ENCODE measurements around the gene KANSL3. TPM values are rescaled to one million over a fixed set of nuclear protein-coding genes. Genes with fewer than 3 reads are reported as not detected.

Gene KANSL3
- total and polyA plus RNA-seq, 2 experiments from 2014 or later = 8.9 to 31.4 TPM

DNA sequence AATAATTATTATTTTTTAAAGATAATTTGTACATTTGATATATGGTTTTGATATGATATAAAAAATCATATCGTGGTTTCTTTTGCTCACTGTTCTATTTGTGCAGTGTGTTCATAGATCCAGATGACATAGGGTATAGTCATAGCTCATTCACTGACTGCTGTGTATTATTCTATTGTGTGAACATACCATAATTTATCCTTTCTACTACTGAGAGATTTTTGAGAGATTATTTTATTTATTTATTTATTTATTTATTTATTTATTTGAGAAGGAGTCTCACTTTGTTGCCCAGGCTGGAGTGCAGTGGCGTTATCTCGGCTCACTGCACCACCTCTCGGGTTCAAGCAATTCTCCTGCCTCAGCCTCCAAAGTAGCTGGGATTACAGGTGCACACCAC lies 43.4 kb upstream of the KANSL3 start (continued):
- TF ChIP-seq, protein P1, sequence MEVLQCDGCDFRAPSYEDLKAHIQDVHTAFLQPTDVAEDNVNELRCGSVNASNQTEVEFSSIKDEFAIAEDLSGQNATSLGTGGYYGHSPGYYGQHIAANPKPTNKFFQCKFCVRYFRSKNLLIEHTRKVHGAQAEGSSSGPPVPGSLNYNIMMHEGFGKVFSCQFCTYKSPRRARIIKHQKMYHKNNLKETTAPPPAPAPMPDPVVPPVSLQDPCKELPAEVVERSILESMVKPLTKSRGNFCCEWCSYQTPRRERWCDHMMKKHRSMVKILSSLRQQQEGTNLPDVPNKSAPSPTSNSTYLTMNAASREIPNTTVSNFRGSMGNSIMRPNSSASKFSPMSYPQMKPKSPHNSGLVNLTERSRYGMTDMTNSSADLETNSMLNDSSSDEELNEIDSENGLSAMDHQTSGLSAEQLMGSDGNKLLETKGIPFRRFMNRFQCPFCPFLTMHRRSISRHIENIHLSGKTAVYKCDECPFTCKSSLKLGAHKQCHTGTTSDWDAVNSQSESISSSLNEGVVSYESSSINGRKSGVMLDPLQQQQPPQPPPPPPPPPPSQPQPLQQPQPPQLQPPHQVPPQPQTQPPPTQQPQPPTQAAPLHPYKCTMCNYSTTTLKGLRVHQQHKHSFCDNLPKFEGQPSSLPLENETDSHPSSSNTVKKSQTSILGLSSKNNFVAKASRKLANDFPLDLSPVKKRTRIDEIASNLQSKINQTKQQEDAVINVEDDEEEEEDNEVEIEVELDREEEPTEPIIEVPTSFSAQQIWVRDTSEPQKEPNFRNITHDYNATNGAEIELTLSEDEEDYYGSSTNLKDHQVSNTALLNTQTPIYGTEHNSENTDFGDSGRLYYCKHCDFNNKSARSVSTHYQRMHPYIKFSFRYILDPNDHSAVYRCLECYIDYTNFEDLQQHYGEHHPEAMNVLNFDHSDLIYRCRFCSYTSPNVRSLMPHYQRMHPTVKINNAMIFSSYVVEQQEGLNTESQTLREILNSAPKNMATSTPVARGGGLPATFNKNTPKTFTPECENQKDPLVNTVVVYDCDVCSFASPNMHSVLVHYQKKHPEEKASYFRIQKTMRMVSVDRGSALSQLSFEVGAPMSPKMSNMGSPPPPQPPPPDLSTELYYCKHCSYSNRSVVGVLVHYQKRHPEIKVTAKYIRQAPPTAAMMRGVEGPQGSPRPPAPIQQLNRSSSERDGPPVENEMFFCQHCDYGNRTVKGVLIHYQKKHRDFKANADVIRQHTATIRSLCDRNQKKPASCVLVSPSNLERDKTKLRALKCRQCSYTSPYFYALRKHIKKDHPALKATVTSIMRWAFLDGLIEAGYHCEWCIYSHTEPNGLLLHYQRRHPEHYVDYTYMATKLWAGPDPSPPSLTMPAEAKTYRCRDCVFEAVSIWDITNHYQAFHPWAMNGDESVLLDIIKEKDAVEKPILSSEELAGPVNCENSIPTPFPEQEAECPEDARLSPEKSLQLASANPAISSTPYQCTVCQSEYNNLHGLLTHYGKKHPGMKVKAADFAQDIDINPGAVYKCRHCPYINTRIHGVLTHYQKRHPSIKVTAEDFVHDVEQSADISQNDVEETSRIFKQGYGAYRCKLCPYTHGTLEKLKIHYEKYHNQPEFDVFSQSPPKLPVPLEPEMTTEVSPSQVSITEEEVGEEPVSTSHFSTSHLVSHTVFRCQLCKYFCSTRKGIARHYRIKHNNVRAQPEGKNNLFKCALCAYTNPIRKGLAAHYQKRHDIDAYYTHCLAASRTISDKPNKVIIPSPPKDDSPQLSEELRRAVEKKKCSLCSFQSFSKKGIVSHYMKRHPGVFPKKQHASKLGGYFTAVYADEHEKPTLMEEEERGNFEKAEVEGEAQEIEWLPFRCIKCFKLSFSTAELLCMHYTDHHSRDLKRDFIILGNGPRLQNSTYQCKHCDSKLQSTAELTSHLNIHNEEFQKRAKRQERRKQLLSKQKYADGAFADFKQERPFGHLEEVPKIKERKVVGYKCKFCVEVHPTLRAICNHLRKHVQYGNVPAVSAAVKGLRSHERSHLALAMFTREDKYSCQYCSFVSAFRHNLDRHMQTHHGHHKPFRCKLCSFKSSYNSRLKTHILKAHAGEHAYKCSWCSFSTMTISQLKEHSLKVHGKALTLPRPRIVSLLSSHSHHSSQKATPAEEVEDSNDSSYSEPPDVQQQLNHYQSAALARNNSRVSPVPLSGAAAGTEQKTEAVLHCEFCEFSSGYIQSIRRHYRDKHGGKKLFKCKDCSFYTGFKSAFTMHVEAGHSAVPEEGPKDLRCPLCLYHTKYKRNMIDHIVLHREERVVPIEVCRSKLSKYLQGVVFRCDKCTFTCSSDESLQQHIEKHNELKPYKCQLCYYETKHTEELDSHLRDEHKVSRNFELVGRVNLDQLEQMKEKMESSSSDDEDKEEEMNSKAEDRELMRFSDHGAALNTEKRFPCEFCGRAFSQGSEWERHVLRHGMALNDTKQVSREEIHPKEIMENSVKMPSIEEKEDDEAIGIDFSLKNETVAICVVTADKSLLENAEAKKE (CRISPR knock-in tag; IDR thresholded peaks at IDR 0.05) = no peak
- TF ChIP-seq JUNB (IDR thresholded peaks at IDR 0.05; ENCODE audit: unreplicated experiment) = no peak
- no peak for TF ChIP-seq STAT1 (IDR thresholded peaks at IDR 0.05; ENCODE audit: unreplicated experiment)
- TF ChIP-seq POLR2AphosphoS5 (IDR thresholded peaks at IDR 0.05; ENCODE audit: low read depth) = no peak
- no peak for TF ChIP-seq EZH2 (IDR thresholded peaks at IDR 0.05; ENCODE audit: low read depth, unreplicated experiment)

DNA sequence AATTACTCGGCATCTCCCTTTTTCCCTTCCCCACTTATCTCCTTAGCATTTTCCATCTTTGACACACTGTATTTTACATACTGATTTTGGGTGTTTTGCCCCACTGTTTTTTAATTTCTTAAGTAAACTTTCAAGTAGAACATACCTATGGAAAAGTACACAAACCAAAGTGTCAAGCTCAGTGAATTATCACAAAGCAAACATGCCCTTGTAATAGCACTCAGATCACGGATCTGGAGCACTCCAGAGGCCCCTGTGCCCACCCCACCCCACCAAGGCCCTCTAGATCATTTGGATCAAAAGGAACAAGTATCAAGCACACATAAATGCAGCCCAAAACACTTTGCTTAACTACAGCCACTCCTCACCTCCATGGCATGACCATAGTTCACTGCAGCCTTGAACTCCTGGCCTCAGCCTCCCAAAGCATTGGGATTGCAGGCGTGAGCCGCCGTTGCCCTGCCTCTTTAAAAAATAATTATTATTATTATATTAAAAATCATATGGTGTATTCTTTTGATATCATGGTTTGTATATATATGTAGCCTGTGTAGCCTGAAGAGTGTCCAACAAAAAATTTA lies 42.5 kb upstream of the KANSL3 start:
- Histone ChIP-seq H2AFZ (0 out of 2 replicates have a peak overlapping the region, but pooled peaks have one; percentile 83), H3K79me2 (replicated peaks; ENCODE audit: insufficient read depth) (no peaks in the 10 kb centered on the region), H3K4me3 (no peak overlapping the region), H3K4me1 (ENCODE audit: insufficient read depth) (no peaks in the 10 kb centered on the region), H3K9me2 (ENCODE audit: insufficient read depth) (no peaks in the 10 kb centered on the region), H3F3A (replicated peaks; ENCODE audit: low read depth) (no peaks in the 10 kb centered on the region), H3K36me3 (ENCODE audit: insufficient read depth) (no peaks in the 10 kb centered on the region), H3K27ac (ENCODE audit: low read depth) (no peak overlapping the region), H3K27me3 (ENCODE audit: insufficient read depth) (no peaks in the 10 kb centered on the region), H3K4me2 (no peak overlapping the region), H4K20me1 (replicated peaks; ENCODE audit: insufficient read depth) (no peaks in the 10 kb centered on the region)
- H3K9me3 Mint-ChIP-seq = no peaks in the 10 kb centered on the region
- ATAC-seq (no peak), DNase-seq (ENCODE audit: low spot score) (no peak)
- no peak overlapping the region for H3K4me3 Mint-ChIP-seq
- TF ChIP-seq POLR2AphosphoS5 (IDR thresholded peaks at IDR 0.05; ENCODE audit: low read depth) = no peak
- peaks cover 4% of the 10 kb centered on the region for H3K27me3 Mint-ChIP-seq (ENCODE audit: insufficient read depth, low read depth, poor library complexity)
- H3K36me3 Mint-ChIP-seq (ENCODE audit: low read depth) = no peaks in the 10 kb centered on the region
- peaks cover 11% of the 10 kb centered on the region for H3K4me1 Mint-ChIP-seq
- no peak overlapping the region for H3K27ac Mint-ChIP-seq
